ENCODE results near the gene TTC28.

The TTC28 gene

DNA sequence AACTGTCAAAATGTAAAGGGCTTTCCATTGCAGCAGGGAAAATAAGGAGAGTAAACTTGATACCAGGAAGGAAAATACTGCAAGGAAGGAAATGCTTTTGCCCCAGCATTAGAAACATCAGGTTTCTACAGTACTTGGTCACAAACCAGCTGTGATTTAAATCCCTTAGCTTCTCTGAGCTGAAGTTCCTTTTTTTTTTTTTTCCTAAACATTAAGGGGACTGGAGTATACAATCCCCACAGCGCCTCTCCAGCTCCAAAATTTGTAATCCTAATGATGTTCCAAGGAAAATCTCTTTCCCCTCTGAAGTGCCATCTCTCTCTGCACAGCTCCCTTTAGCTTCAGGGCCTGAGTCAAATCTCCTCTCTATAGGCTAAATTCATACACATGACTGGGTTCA lies 540.1 kb downstream of the TTC28 start:
- no peak for DNase-seq (ENCODE audit: low read depth)

DNA sequence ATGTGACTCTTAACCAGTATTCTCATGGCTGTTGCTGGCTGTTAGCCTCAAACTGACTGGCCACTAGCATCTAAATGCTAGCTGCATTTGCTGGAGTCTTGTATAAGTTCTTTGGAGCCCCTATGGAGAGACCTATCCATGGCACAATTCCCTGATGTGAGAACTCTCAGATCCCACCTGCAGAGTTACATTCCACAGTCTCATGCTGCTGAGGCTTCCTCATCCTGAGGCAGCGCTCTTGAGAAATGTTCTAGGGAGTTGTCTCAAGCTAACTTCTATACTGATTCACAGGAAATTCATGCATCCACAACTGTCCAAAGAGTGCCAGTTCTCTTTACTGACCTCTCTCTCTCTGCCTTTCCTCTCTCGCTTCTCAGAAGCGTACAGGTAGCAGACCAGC lies 542.6 kb downstream of the TTC28 start:
- no peak for DNase-seq (ENCODE audit: low read depth)

DNA sequence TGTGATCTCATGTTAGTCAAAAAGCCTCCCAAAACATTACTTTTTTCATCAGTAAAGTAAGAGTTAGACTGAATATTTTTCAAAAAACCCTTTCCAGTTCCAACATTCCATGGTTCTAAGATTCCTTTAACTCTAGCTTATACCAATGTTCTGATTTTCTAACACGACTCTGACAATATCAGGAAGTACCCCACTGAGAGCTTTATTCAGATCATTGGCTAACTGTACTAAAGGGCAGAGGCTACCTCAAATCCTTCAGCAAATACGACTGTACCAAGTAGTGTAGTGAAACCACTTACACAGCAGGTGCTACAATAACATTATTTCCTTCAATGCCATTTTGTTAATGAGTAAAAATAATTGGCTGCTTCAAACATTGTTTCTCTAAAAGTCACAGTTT lies 547.2 kb downstream of the TTC28 start:
- no peak for DNase-seq (ENCODE audit: low read depth)

DNA sequence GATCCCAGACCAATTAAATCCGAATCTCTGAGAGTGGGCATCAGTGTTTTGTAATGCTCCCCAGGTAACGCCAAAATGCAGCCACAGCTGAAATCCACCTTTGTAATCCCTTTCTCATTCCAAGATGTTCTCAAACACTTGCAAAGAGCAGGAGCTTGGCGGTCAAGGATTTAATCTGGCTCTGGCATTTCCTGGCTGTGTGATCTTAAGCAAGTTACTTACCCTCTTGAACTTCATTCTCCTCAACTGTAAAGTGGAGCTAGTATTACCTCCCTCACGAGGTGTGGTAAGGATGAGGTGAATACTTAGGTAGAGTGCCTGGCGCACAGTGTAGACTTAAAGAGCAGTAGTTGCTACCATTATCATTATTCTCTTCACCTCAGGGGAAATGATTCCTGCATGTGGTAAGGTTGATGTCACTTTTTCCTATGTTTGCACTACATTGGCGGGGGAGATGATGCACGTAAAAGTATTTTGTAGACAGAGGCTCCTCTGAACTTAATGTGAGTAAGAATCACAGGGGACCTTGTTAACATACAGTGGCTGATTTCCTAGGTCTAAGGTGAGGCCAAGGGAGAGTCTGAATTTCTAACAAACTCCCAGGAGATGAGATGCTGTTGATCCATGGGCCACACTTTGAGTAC lies 550.2 kb downstream of the TTC28 start:
- DNase-seq (ENCODE audit: low read depth): no peak

DNA sequence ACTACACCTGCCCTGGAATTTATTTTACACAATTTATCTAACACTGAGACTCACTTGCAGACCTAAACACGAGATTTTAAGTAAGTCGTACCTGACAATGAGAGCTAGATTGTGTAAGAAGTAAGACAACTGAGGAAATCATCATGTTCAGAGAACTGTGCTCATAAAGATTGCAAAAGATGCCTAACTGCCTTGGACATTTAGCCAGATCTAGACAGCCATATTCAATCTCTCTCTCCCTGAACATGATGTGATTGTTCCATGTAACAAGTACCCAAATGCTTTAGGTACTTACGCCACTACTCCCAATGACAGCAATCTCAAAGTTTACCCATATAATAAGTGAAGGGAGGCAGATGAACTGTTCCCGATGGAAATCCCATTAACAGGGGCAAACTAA lies 550.8 kb downstream of the TTC28 start:
- DNase-seq (ENCODE audit: low read depth): no peak

DNA sequence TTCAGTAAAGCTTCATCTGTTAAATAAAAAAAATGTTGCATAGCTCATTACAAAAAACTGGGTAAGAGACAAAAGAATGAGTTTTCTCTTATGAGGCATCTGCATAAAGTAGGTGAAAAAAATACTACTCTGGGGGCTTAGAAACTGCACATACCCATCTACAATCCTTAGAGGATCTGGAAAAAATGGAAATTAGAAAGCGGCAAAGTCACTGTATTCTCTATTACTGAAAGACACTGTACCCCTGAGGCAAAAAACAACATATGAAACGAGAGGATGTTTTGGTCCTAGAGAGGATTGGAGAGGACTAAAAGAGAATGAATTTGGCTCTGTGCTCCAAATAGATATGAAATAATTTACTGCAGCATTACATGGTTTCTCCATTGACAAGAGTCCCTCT lies 553.8 kb downstream of the TTC28 start:
- no peak for DNase-seq (ENCODE audit: low read depth)

DNA sequence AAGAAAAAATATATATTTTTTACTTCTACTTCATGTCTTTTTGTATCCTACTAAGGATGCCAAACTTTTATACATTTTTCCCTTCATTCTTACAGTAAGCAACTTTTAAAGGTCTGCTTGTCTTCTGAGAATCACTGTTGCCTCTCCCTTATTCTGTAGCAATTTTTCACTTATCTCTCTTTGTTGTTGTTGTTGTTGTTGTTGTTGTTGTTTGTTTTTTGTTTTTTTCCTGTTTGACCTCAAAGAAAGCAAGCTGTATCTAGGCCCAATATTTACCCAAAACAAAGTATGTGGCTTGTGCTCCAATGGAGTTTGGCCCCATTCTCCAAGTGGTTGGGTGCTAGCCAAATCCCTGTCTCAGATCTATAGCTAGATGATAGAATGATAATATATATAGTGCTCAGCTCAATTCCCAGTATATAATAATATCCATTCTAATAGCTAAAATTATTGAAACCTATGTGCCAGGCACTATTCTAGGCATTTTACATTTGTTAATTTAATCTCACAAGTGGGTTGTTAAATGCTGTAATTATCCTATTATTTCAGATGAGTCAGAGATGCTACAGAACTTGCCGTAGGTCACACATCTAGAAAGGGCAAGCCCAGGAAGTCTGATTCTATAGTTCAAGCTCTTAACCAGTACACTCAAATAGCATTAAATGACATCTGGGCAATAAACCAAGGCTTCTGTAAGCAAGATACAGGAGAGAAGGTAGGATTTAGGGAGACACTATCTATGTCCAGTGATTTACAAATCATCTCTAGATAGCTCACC lies 555.5 kb downstream of the TTC28 start:
- DNase-seq (ENCODE audit: low read depth): no peak

DNA sequence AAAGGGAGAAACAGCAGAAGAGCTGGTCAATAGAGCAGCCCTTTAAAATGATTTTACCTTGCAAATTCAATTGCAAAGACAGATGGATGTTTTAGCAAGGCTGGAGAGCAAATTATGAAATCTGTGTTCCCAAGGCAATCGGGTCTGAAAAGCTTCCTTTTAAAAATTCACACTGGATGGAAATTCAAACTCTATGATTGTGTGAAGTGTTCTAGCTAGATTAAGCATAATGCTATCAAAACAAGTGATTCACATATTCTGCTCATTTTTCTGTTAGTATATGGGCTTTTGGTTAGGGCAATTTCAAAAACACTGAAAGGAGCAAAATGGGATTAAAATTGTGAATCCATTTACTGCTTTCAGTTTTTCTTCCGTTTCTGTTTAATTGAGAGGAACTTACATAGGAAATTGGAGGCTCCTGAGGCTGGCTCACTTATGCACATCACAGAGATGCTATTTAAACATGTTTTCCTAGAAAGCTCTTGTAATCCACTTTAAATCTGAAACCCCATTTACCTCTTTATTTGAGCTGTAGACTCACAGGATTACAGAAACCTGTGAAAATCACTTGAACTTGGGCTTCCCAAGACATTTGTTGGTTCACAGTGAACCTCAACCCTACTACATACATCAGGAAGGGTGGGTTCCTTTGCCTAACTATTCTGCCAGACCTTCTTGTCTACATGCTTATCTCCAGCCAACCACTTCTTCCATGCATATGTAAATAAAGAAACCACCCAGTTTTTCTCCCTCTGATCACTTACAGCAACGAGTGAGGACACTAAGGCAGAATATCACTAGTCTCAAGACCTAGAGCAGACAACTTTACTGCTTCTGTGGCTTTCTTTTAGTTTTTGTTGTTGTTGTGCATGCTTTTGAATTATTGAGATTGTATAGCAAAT lies 558.7 kb downstream of the TTC28 start:
- DNase-seq (ENCODE audit: low read depth): no peak

DNA sequence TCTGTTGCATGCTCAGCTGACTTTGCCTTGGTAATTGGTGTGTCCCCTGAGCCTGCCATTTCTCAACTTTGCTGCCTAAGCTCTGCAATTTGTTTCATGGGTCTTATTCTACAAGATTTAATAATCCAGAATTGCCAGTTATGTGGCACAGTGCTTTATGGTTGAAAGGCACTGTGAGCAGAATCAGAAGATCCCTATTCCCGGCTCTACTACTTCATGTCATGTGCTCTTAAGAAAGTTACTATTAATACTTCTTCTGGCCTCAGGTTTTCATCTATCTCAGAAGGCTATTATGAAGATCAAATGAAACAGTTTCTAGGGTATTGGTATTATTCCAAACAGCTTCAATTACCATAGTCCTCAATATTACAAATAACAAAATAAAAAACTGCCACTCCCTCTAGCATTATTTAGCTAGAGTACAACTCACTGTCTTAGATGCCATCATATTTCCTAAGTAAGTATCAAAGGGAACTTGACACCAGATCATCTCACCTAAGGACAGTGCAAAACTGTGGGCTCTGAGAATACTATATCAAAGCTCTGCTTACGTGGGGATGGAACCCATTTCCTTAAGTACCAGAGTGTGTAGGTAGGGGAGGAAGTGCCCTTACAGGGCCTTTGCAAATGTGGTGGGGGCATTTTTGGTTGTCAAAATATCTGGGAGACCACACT lies 560.5 kb downstream of the TTC28 start:
- DNase-seq (ENCODE audit: low read depth): no peak

DNA sequence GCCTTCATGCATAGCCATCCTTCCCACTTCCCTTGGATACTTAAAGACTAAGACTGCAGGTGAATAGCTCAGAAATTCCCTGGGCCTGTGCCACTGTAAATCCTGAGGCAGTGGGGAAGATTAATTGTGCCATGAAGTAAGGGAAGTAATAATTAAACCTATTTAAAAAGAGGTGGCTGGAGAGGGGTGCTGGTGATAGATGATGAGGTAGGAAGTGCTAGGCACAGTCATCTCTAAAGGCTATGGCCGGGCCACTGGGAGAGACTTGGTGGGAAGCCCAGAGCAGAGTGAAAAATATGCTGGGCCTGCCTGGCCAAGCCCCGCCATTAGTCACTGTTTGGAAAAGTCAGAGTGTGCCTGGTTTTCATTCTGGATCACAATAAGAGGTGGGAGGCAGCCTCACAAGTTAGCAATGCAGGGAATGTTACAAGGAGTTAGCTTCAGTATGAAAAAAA lies 563.4 kb downstream of the TTC28 start:
- DNase-seq (ENCODE audit: low read depth): no peak

DNA sequence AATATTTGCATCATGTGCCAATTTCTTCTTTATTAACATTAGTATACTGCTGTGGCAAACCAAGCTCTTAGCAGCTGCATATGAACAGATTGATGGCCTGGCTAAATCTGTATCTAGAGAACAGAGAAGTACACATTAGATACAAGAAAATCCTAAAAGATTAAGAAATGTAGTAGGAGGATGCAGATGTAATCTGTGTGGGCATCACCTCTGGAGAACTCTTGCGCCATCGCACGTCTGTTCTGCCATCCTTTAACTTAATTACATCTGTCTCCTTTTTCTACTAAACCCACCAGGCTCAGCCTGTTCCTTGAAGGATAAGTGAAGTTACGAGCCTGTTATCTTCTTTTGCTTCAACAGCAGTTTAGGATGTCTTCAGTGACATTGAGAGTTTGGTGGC lies 564.2 kb downstream of the TTC28 start:
- no peak for DNase-seq (ENCODE audit: low read depth)

DNA sequence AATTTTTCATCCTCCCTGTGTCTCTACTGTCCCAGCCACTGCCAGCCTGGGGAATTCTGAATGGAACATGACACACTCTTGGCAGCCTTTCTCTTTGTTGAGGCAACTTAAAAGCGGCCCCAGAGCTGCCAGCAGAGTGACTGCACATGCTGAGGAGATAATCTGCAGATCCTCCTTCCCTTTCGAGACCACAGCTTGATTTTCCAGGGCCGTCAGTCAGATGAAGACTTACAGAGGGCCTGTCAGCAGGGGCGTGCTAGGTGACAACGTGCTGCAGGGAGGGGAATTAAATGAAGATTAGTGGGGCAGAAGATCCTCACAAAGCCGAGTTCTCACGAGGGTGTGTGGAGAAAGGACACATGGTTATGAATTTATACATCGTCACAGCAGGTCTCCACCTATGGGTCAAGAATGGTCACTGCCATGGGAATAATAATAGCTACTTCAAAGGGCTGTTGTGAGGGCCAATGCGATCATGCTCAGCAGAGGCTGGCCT lies 567.0 kb downstream of the TTC28 start:
- DNase-seq (ENCODE audit: low read depth): no peak

DNA sequence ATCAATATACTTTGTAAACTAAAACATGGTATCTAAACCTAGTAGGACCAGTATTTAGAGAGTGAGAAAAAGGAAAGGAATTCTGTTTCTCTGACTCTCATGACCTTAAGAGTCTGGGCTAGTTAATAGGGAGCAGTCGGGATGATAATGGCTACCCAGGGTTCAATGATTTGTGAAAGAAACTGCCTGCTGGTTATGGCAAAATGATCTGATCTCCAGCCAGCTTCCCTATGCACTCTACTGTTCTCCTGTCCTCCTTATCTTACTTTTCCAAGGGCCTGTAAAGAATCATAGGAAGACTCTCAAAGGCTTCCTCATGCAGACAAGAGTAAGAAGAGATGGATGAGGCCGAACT lies 567.5 kb downstream of the TTC28 start:
- DNase-seq (ENCODE audit: low read depth): no peak

DNA sequence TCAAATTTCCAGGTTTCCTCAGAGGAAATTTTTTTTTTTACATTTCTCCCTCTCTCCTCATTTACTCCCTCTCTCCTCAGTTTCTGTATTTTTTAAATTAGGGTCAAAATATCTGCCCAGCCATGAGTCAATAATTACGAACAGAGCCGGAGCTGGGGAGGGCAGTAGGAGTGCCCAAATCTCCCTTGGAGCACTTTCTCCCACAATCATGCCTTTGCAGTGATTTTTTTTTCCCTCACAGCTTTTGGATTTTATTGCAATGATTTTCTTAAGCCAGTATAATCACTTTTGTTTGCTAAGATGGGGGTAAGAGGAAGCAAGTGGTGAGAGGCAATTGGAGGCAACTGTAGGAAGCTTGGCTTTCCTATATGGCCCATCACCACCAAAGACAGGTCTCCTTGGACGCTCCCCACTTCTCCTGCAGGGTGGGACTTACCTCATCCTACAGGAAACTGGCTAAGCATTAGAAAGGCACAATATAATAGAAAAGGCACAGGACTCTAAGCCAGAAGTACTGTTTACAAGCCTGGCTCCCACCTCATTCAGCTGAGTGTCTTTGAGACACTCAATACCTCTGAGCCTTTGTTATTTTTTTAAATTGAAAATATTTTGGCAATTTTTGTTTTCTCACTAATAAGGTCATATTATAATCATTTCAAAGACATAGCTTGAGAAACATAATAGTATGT lies 568.0 kb downstream of the TTC28 start:
- DNase-seq (ENCODE audit: low read depth): no peak

DNA sequence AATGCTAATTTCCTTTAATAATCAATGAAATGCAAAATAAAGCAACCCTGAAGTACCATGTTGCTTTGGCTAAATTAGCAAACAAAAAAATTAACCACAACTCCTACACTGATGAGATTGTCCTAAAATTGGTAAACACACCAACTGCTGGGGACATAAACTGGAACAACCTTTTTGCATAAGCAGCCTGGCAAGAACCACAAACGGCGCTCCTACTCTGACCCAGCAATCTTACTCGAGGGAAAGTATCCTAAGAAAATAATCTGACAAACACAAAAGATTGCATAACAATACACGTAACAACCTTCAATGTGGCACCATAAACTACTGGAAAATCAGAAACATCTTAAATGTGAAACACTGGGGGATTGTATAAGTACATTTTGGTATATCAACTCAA lies 570.8 kb downstream of the TTC28 start:
- no peak for DNase-seq (ENCODE audit: low read depth)

DNA sequence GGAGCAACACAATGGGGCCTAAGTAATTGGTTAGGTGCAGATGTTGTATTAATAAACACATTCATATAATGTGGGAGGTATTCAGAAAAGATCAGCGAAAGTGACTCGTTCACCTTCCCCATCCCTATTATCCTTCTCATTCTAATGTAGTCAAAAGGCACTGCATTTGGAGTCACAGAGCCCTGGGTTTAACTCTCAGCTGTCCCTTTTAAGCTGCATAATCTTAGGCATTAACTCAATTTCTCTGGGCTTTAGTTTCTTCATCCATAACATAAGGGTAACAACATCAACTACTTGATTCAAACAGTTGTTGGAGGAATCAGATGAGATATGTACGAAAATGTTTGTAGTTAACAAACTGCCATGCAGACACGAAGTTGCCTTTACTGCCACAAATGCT lies 573.0 kb downstream of the TTC28 start:
- no peak for DNase-seq (ENCODE audit: low read depth)

DNA sequence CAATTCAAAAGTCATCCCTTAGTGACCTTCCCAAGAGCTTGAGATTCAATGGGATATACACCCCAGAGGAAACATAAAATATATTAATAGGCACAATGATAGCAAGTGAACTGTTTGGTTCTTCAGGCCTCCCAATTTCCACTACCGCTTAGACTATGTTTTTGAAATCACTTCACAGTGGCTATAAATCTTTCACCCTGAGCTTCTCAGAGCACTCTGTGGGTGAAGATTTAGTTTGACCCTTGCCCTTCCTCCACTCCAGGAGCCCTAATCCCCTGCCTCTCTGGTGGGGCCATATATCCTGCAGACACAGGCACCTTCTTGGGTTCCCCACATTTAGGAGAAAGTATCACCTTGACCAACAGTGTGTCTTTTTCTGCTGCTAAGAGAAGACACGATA lies 573.7 kb downstream of the TTC28 start:
- no peak for DNase-seq (ENCODE audit: low read depth)

DNA sequence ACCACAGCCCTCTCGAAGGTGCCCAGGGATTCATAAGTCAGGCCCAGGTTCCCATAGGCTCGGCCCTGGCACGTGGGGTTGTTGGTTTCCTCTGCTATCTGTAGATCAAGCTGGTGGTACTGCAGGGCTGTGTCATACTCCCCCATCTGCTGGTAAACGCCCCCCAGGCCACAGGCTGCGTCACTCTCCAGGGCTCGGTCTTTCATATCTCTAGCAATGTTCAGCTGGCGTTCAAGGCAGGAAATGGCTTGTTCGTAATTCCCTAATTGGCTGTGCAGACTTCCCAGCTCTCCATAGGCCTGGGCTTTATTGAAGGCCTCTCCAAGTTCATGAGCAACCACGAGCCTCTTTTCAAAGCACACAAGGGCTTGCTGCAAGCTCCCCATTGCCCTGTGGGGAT lies 574.2 kb downstream of the TTC28 start:
- DNase-seq (ENCODE audit: low read depth): no peak

DNA sequence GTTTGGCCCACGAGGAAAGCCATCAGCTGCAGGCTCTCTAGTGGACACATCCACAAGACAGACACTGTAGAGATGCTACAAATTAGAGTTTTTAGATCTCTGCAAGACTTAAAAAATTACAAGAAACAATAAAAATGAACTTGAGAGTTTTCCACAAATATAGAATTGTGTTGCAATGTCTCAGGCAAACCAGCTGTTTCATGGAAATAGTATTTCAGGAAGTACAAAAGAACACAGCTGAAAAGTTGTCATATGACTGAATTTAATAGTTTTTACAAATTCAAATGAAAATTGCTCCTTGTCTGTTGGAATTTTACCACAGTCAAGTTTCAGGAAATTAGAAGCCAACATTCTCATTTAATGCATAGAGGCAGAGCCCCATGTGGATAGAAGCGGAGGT lies 576.0 kb downstream of the TTC28 start:
- no peak for DNase-seq (ENCODE audit: low read depth)

DNA sequence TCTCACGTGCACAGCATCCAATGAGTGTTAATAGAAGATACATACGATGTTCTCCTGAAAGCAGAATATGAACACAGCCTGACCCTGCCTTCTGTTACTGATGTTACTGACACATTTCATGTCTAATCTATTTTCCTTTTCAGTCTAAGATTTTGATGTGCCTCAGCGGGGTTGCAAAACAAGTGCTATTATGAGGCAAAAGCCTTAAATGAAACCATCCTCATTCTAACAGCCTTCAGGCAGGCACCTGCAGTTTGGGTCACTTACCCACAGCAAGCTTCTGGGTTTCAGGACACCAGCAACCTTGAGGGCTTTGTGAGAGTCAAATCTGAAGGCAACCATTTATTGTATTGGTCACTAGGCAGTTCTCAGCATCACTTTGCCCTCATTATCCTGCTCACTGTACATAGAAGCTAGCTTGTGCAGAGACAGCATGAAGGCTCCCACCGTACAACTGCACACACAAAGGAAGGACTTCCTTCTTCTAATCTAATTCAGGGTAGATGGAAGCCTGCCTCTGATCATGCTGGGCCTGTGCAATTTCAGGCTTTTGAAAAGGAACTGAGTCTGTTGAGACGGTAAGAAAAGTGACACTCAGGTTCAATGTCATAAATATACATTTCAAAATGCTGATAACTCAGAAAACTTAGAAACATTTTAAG lies 577.4 kb downstream of the TTC28 start:
- DNase-seq (ENCODE audit: low read depth): no peak

DNA sequence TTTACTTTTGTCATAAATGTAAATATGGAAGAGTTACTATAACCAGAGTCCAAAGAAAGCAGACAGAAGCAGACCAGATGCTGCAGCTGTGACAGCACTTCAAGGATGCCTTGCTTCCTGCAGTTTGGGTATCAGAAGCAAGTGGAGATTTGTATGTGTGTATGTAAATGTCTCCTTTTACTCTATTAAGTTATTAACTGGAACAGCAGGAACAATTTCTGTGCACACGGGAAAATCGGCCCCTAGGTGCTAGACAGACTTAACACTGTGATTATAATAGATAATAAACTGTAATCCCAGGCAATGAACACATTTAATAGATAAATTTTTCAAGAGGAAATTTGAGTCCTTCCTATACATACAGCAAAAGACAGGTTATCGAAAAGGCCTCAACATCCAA lies 582.0 kb downstream of the TTC28 start:
- no peak for DNase-seq (ENCODE audit: low read depth)
